GM21737 (cell line): ENCODE measurements around the gene DRC3.
"Not testable (repeated sequence)": the region's sequence is repeated elsewhere in the genome, so short reads cannot be mapped to it uniquely, and the experiment has no call there.

Experiments
- ATAC-seq: cut with Tn5 transposase; IDR thresholded peaks from one replicate; pipeline ENCODE4 v1.9.1; 2021; ENCODE audit warnings: mild to moderate bottlenecking, moderate library complexity; ENCODE audit not compliant: unreplicated experiment

The DRC3 gene, protein sequence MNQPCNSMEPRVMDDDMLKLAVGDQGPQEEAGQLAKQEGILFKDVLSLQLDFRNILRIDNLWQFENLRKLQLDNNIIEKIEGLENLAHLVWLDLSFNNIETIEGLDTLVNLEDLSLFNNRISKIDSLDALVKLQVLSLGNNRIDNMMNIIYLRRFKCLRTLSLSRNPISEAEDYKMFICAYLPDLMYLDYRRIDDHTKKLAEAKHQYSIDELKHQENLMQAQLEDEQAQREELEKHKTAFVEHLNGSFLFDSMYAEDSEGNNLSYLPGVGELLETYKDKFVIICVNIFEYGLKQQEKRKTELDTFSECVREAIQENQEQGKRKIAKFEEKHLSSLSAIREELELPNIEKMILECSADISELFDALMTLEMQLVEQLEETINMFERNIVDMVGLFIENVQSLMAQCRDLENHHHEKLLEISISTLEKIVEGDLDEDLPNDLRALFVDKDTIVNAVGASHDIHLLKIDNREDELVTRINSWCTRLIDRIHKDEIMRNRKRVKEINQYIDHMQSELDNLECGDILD

GRCh38 chr17:17972126-17972951 lies at the start of gene DRC3, which contains the start of gene TOM1L2:
DRC3 (plus strand) TSS chr17:17972862; CDS start chr17:17977599, 4,737 bp downstream.
TOM1L2 (minus strand) TSS chr17:17972400; CDS start chr17:17972313, 87 bp downstream.
- peak; percentile 93 for ATAC-seq

- ATAC-seq: no peak
These were observed 48.4 kb upstream of the DRC3 start for GRCh38 chr17:17924131-17924856.

- no peak for ATAC-seq
These were observed 47.8 kb upstream of the DRC3 start for GRCh38 chr17:17924857-17925250.

GRCh38 chr17:17926036-17926435 lies 46.6 kb upstream of the DRC3 start:
- ATAC-seq: no peak

DNA sequence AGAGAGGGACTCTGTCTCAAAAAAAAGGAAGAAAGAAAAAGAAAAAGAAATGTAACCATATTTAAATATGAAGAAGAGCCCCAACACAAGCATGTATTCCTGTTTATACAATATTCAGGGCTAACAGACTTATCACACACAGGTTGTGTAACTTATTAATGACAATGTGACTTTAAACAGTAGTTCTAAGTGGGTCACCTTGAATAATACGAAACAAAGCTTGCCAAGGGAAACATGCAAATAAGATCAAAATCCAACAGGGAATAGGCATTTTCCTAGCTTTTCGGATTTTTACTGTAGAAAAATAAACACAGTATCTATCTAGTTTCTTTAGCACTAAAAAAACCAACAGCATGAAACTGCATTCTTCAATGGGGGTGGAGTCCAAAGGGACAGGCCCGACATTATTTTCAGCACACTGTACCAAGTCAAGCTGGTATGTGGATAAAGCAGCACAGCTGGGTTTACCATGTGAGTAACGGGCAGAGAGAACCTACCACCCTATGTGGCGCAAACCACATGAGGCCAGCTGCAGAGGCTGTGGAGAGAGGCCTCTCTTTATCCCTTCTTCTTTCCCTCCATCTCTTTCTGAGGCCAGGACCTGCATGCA lies 45.7 kb upstream of the DRC3 start:
- no peak for ATAC-seq

DNA sequence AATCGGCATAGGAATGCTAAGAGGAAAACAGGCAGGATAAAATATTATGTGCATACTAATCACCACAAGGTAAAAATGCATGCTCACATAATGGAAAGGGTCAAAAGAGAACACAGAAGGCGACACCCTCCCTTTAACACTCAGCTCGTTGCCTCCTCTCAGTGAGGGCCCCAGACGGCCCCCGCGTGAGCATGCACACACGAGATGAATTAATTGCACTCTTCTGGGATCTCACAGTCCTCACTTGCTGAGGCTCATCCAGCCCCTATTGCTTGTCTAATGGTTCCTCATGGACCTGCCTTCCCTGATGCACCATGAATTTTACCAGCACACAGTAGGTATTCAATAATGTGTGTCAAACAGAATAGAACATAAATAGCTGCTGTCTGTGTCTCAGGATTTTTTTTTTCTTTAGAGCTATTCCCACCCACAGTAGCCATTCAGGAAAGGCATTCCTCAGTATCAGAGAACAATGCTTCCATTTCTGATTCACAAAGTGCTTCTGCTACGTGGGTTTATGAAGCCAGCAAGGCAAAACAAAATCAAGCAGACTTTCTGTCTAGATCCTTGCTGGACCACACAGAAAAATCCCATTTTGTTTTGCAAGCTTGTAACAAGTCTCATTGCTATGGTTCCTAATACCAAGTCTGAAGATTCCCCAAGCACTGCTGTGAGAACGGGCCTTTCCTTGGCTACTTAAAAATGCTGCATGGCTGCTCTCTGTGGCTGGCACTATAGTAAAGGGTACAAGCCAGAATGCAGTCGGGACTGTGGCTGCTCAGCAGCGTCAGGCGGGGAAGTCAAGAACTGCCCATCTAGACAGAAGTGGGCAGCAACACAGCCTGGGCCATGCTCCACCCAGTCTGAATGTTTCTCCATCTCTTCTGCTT lies 44.0 kb upstream of the DRC3 start:
- ATAC-seq: no peak

- ATAC-seq: no peak
These were observed 42.8 kb upstream of the DRC3 start for GRCh38 chr17:17929655-17930380.

DNA sequence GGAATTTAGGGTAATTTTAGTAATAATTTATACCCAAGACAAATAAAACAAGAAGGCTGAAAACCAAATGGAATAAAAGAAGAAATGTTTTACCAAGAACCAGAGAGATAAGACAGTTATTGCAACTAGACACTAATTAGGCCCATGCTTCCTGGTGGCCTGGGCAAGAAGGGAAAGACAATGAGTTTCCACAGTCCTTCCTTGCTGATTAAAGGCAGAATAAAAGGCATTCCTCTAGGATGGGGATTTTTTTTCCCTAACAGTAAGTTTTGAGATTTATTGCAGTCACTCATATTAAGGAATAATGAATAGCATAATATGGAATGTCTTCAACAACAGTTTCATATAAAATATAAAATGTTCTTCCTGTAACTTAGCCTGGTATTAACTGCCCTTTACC lies 42.0 kb upstream of the DRC3 start:
- ATAC-seq: no peak

DNA sequence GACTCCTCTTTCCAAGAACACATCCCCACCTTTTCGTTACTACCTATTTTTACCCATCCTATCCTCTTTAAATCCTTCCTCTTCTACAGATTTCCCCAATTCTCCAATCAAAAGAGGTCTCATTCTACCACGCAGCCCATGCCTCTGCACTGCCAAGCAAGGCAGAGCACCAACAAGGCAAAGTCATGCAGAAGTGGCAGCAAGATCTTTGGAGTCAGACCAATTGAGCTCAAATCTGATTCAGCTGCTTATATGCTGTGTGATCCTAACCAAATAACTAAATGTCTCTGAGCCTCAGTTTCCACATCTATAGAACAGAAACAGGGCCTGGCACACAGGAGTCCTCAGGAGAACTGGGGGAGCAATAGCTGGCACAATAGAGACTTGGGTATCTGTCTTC lies 41.5 kb upstream of the DRC3 start:
- ATAC-seq: no peak

DNA sequence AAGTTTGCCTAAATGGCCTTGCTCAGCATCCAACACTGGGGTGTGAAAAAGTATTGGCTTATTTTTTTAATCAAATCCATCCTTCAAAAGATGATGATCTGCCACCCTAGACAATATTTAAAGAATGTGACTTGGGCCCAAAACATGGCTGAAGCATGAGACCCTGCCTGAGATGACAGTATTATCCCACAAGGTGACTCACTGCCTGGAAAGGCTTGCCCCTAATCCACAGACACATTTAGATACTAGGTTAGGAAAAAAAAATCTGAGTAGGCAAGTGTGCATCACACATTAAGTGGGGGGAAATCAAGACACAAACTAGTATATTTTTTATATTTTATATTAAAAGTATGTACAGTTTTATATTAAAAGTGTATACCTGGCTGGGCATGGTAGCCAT lies 38.9 kb upstream of the DRC3 start:
- ATAC-seq: no peak

DNA sequence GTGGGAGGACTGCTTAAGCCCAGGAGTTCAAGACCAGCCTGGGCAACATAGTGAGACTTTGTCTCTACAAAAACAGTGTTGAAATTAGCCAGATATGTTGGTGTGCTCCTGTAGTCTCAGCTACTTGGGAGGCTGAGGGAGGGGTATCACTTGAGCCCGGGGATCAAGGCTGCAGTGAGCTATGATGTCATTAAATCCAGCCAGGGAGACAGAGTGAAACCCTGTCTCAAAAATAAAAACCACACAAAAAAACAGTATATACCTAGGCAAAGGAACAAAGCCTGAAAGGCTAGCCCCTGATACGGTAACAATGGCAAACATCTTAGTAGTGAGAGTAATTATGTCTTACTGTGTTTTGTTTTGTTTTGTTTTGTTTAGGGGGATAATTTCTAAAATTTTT lies 38.4 kb upstream of the DRC3 start:
- ATAC-seq: no peak

GRCh38 chr17:17934806-17935205 lies 37.9 kb upstream of the DRC3 start:
- no peak for ATAC-seq

DNA sequence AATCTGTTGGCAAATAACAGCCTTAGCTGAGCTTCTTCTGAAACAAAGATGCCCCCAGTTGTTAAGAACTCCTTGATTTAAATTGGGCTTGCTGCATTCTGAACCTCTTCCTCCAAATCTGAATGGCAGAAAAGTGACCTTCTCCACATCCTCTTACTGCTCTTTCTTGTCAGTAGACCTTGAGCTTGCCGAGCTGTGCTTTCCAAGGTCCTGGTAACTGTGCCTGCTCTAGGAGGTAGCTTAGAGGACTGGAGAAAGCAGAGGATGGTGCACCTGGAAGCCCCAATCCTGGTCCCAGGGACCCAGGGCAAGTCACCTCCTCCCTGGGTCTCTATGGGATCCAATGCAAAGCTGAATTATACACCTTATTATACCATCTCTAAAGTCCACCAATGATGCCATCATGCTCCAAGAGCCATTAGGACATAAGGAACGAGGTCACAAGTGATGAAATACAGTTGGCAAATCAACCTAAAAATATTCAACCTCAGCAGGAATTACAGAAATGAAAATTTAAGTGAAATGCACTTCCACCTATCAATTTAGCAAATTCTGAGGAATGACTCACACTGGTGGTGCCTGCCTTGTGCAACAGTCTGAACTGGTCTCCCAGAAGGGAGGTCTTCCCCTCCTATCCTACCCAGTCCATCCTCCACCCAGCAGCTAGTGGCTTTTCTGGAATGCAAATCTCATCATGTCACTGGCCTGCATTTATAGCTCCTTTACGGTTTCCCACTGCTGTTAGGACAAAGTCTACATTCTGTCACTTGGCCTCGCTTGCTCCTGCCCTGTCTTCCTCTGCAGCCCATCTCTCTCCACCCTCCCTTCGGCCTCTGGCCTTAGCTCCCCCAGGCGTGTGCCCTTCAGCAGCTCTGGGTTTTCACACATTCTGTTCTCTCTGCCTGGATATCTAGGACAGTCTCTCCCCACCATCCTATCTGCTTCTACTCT lies 37.1 kb upstream of the DRC3 start:
- no peak for ATAC-seq

- ATAC-seq: no peak
These were observed 35.3 kb upstream of the DRC3 start for GRCh38 chr17:17937201-17937853.

- ATAC-seq: no peak
These were observed 34.7 kb upstream of the DRC3 start for GRCh38 chr17:17937958-17938357.

GRCh38 chr17:17938388-17939107 lies 34.1 kb upstream of the DRC3 start:
- ATAC-seq: no peak

DNA sequence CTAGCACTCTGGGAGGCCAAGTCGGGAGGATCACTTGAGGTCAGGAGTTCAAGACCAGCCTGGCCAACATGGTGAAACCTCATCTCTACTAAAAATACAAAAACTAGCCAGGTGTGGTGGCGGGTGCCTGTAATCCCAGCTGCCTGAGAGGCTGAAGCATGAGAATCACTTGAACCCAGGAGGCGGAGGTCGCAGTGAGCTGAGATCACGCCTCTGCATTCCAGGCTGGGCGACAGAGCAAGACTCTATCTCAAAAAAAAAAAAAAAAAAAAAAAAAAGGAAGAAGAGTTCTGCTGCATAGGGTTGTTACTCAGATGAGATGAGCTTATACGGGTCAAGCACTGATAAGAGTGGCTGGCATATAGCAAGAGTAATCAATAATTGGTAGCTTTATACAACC lies 32.7 kb upstream of the DRC3 start:
- ATAC-seq: not testable (repeated sequence)
